Ovary (tissue), 3 donors: ENCODE measurements around the gene UGT1A5.

Source experiments
- CTCF ChIP-seq, 3 donors: fragments of 450-650 bp in 2 of 3; fragments of 200-600 bp in 1 of 3; IDR thresholded peaks; one replicate each; pipeline versions ENCODE4 v1.5.1 to v1.8.0; 2016 to 2022; ENCODE audit warnings: antibody characterized with exemption in 3 of 3, mild to moderate bottlenecking in 1 of 3
- EP300 ChIP-seq: sonication (generic); formaldehyde crosslinking; IDR thresholded peaks from one replicate; pipeline ENCODE4 v1.6.1; 2017; ENCODE audit warnings: antibody characterized with exemption
- POLR2A ChIP-seq: fragments of 450-650 bp; IDR thresholded peaks from one replicate; pipeline ENCODE4 v1.6.1; 2017; ENCODE audit warnings: antibody characterized with exemption, mild to moderate bottlenecking, moderate library complexity
- donor health status: DM: no; HTN: no; CAD: no.

GRCh38 chr2:233769260-233769659 lies 56.6 kb downstream of the UGT1A5 start:
- no peak for TF ChIP-seq CTCF (IDR thresholded peaks at IDR 0.05)
- TF ChIP-seq EP300, result no peak
- no peak for TF ChIP-seq POLR2A
